IMR-90 (cell line): ENCODE data around the gene SEC11C. TPM values are rescaled to one million over a fixed set of nuclear protein-coding genes. Genes with fewer than 3 reads are reported as not detected.

Source experiments
- ATAC-seq: fragments of 200-7000 bp; cut with Tn5 transposase; 2 replicates; pipeline ENCODE4 v1.9.1; 2020; ENCODE audit warnings: low read depth, mild to moderate bottlenecking, moderate library complexity
- BruUV-seq: library from RNA; stranded (reverse); fragments of 400-500 nt; replicated peaks from 2 replicates; lab custom pipeline; 2021; lab: Mats Ljungman, UMichigan
- CTCF ChIA-PET: fragments of 300-600 bp; formaldehyde crosslinking; extraction: SDS; loops from one replicate; lab custom pipeline; 2021; ENCODE audit warnings: antibody characterized with exemption; lab: Yijun Ruan, JAX
- POLR2A ChIA-PET: fragments of 300-600 bp; sonication (Branson Sonifier 250); formaldehyde crosslinking; loops from one replicate; lab custom pipeline; 2022; ENCODE audit warnings: antibody characterized with exemption; ENCODE audit not compliant: unreplicated experiment; lab: Charles Lee
- DNase-seq: peaks from one replicate; pipeline ENCODE4 v3.0.0; 2013
- H2AFZ ChIP-seq: replicated peaks from 2 replicates; pipeline ENCODE3; 2013; ENCODE audit warnings: low read length, mild to moderate bottlenecking; ENCODE audit not compliant: poor library complexity
- H2AK5ac ChIP-seq: 2 replicates; pipeline ENCODE4 v1.6.1; 2013; ENCODE audit warnings: low read depth, low read length, inconsistent platforms
- H2AK9ac ChIP-seq: replicated peaks from 2 replicates; pipeline ENCODE3; 2013; ENCODE audit warnings: mild to moderate bottlenecking, low read depth, low read length, moderate library complexity; ENCODE audit not compliant: poor library complexity
- H2BK120ac ChIP-seq: 2 replicates; pipeline ENCODE4 v1.6.1; 2013; ENCODE audit warnings: low read depth, low read length, inconsistent platforms
- H2BK15ac ChIP-seq: 3 replicates; pipeline ENCODE4 v1.6.1; 2013; ENCODE audit warnings: low read depth, low read length, inconsistent platforms
- H2BK20ac ChIP-seq: 2 replicates; pipeline ENCODE4 v1.6.1; 2013; ENCODE audit warnings: low read depth, mild to moderate bottlenecking, inconsistent platforms, low read length, moderate library complexity
- H2BK5ac ChIP-seq: 2 replicates; pipeline ENCODE4 v1.6.1; 2013; ENCODE audit warnings: mild to moderate bottlenecking, low read depth, low read length, inconsistent platforms; ENCODE audit not compliant: poor library complexity, severe bottlenecking
- H3K14ac ChIP-seq: replicated peaks from 2 replicates; pipeline ENCODE4 v1.6.1; 2013; ENCODE audit warnings: low read depth, low read length, inconsistent platforms
- H3K18ac ChIP-seq: 2 replicates; pipeline ENCODE4 v1.6.1; 2013; ENCODE audit warnings: low read depth, low read length, control low read depth
- H3K23ac ChIP-seq: 2 replicates; pipeline ENCODE4 v1.6.1; 2013; ENCODE audit warnings: low read depth, low read length, inconsistent platforms
- H3K27ac ChIP-seq: 2 replicates; pipeline ENCODE4 v1.5.1; 2013; ENCODE audit warnings: mild to moderate bottlenecking, control low read depth, low read length; ENCODE audit not compliant: insufficient read depth
- H3K27me3 ChIP-seq: 2 replicates; pipeline ENCODE4 v1.6.1; 2013; ENCODE audit warnings: low read length; ENCODE audit not compliant: control insufficient read depth, insufficient read depth
- H3K36me3 ChIP-seq: 2 replicates; pipeline ENCODE4 v1.6.1; 2013; ENCODE audit warnings: low read length, mixed read lengths; ENCODE audit not compliant: control insufficient read depth, insufficient read depth
- H3K4ac ChIP-seq: 2 replicates; pipeline ENCODE4 v1.6.1; 2013; ENCODE audit warnings: low read depth, low read length, inconsistent platforms
- H3K4me1 ChIP-seq: 2 replicates; pipeline ENCODE4 v1.6.1; 2013; ENCODE audit warnings: low read length, mixed read lengths; ENCODE audit not compliant: control insufficient read depth, insufficient read depth
- H3K4me2 ChIP-seq: 2 replicates; pipeline ENCODE4 v1.6.1; 2013; ENCODE audit warnings: low read depth, mild to moderate bottlenecking, control low read depth, low read length, moderate library complexity
- H3K4me3 ChIP-seq: 2 replicates; pipeline ENCODE4 v1.5.1; 2013; ENCODE audit warnings: low read depth, mild to moderate bottlenecking, control low read depth, low read length, moderate library complexity; ENCODE audit not compliant: insufficient read depth
- H3K56ac ChIP-seq: 2 replicates; pipeline ENCODE4 v1.6.1; 2013; ENCODE audit warnings: low read length, inconsistent platforms; ENCODE audit not compliant: insufficient read depth; ENCODE audit errors: extremely low read depth
- H3K79me1 ChIP-seq, 2 experiments: 2 replicates each; pipeline ENCODE4 v1.6.1; 2013; ENCODE audit warnings: low read length in 2 of 2, inconsistent platforms in 1 of 2, low read depth in 1 of 2
- H3K9ac ChIP-seq: 2 replicates; pipeline ENCODE4 v1.6.1; 2013; ENCODE audit warnings: low read depth, low read length, control low read depth
- H3K9me1 ChIP-seq: 2 replicates; pipeline ENCODE4 v1.6.1; 2013; ENCODE audit warnings: low read length, inconsistent platforms; ENCODE audit not compliant: insufficient read depth
- H3K9me3 ChIP-seq: 2 replicates; pipeline ENCODE4 v1.6.1; 2013; ENCODE audit warnings: low read length; ENCODE audit not compliant: control insufficient read depth, insufficient read depth
- H4K20me1 ChIP-seq: 2 replicates; pipeline ENCODE4 v1.6.1; 2013; ENCODE audit warnings: low read length, inconsistent platforms; ENCODE audit not compliant: insufficient read depth
- H4K5ac ChIP-seq: 2 replicates; pipeline ENCODE4 v1.6.1; 2013; ENCODE audit warnings: mild to moderate bottlenecking, low read depth, low read length, control low read depth
- H4K8ac ChIP-seq, 2 experiments: 2 replicates each; pipeline ENCODE4 v1.6.1; 2013; ENCODE audit warnings: low read depth in 2 of 2, low read length in 2 of 2, control low read depth in 1 of 2, inconsistent platforms in 1 of 2
- H4K91ac ChIP-seq: 2 replicates; pipeline ENCODE4 v1.6.1; 2013; ENCODE audit warnings: low read depth, low read length, inconsistent platforms; ENCODE audit not compliant: insufficient read depth
- BHLHE40 ChIP-seq: fragments of 150-350 bp; IDR thresholded peaks from 2 replicates; pipeline ENCODE4 v1.6.1; 2016; ENCODE audit warnings: mild to moderate bottlenecking, low read depth, low read length
- CEBPB ChIP-seq: IDR thresholded peaks from 2 replicates; pipeline ENCODE4 v1.6.1; 2012; ENCODE audit warnings: low read depth, low read length, improper control_type of control experiment
- CHD1 ChIP-seq: IDR thresholded peaks from 2 replicates; pipeline ENCODE4 v1.6.1; 2012; ENCODE audit warnings: low read depth, low read length, improper control_type of control experiment
- CTCF ChIP-seq: conservative IDR thresholded peaks from 2 replicates; pipeline ENCODE4 v1.5.1; 2012; ENCODE audit warnings: mild to moderate bottlenecking, low read depth, low read length, improper control_type of control experiment
- ELK1 ChIP-seq: fragments of 150-350 bp; IDR thresholded peaks from 2 replicates; pipeline ENCODE4 v1.6.1; 2016; ENCODE audit warnings: low read depth, mild to moderate bottlenecking, low read length, moderate library complexity, borderline replicate concordance
- FOS ChIP-seq: fragments of 150-350 bp; IDR thresholded peaks from 2 replicates; pipeline ENCODE4 v1.6.1; 2016; ENCODE audit warnings: low read depth, low read length
- MAFK ChIP-seq: IDR thresholded peaks from 2 replicates; pipeline ENCODE4 v1.6.1; 2012; ENCODE audit warnings: low read depth, low read length, improper control_type of control experiment
- MAZ ChIP-seq: IDR thresholded peaks from 2 replicates; pipeline ENCODE4 v1.6.1; 2012; ENCODE audit warnings: low read depth, mild to moderate bottlenecking, low read length, improper control_type of control experiment, moderate library complexity, borderline replicate concordance
- MXI1 ChIP-seq: IDR thresholded peaks from 2 replicates; pipeline ENCODE4 v1.6.1; 2012; ENCODE audit warnings: low read depth, mild to moderate bottlenecking, low read length, moderate library complexity, borderline replicate concordance
- NFE2L2 ChIP-seq: fragments of 150-350 bp; IDR thresholded peaks from 2 replicates; pipeline ENCODE4 v1.6.1; 2016; ENCODE audit warnings: low read depth, mild to moderate bottlenecking, low read length
- POLR2A ChIP-seq: IDR thresholded peaks from 2 replicates; pipeline ENCODE4 v1.6.1; 2012; ENCODE audit warnings: mild to moderate bottlenecking, low read depth, low read length
- RAD21 ChIP-seq: IDR thresholded peaks from 2 replicates; pipeline ENCODE4 v1.6.1; 2012; ENCODE audit warnings: low read length, improper control_type of control experiment
- RCOR1 ChIP-seq: IDR thresholded peaks from 2 replicates; pipeline ENCODE4 v1.6.1; 2012; ENCODE audit warnings: mild to moderate bottlenecking, low read length, improper control_type of control experiment; ENCODE audit not compliant: insufficient replicate concordance
- RFX5 ChIP-seq: IDR thresholded peaks from 2 replicates; pipeline ENCODE4 v1.8.0; 2012; ENCODE audit warnings: low read depth, mild to moderate bottlenecking, low read length, moderate library complexity
- SMC3 ChIP-seq: fragments of 150-350 bp; IDR thresholded peaks from 2 replicates; pipeline ENCODE4 v1.6.1; 2016; ENCODE audit warnings: low read depth, mild to moderate bottlenecking, antibody characterized with exemption, low read length, moderate library complexity
- USF2 ChIP-seq: fragments of 150-350 bp; IDR thresholded peaks from 2 replicates; pipeline ENCODE4 v1.6.1; 2017; ENCODE audit warnings: mild to moderate bottlenecking, antibody characterized with exemption, low read length, low read depth
- WGBS, 2 experiments: methylation state at CpG; one replicate each; pipeline versions ENCODE4 v1.1.5 to v1.1.7; 2013; ENCODE audit warnings: missing lambda C conversion rate in 2 of 2; ENCODE audit not compliant: insufficient read length in 1 of 2; ENCODE audit errors: extremely low coverage in 2 of 2; 5-methylcytosine and 5-hydroxymethylcytosine counted together
- dilution Hi-C: fragments of 300-500 bp; cut with HindIII; formaldehyde crosslinking; loops from one replicate; pipeline ENCODE4 v1.14.3; 2018; ENCODE audit warnings: low sequenced_read_pairs; ENCODE audit not compliant: unreplicated experiment
- in situ Hi-C: fragments of 300-500 bp; cut with MboI; formaldehyde crosslinking; loops from 3 replicates; pipeline ENCODE4 v1.14.3; 2019; ENCODE audit warnings: low sequenced_read_pairs, inconsistent platforms, mixed read lengths
- intact Hi-C: fragments of 100-400 bp; cut with micrococcal nuclease; formaldehyde crosslinking; loops from 2 replicates; pipeline ENCODE4 v1.10.0; 2022
- polyA plus RNA-seq, 3 experiments: library from polyadenylated mRNA; depleted of rRNA; stranded (reverse); fragments of >200 nt; gene quantifications; 2 replicates each; pipeline ENCODE4 v1.2.3, GENCODE V29; 2012; ENCODE audit warnings: low replicate concordance in 1 of 3
- total RNA-seq: library from RNA; depleted of rRNA; stranded (reverse); fragments of >200 nt; gene quantifications from 2 replicates; pipeline ENCODE4 v1.2.3, GENCODE V29; 2012

SEC11C gene
- total and polyA plus RNA-seq, 2 of the 4 experiments (the other 2 are of a cell fraction): 10.6 to 11.9 TPM

GRCh38 chr18:59093668-59094067 lies 46.0 kb upstream of the SEC11C start:
- Histone ChIP-seq H2BK5ac (no peak overlapping the region), H3K9me1 (no peaks in the 10 kb centered on the region), H3K9ac (no peak overlapping the region), H4K91ac (no peak overlapping the region), H2BK120ac (no peak overlapping the region), H2BK20ac (no peak overlapping the region), H2AK5ac (no peak overlapping the region), H3K27ac (no peak overlapping the region), H3K4me3 (no peak overlapping the region), H3K4me1 (no peaks in the 10 kb centered on the region), H3K56ac (no peak overlapping the region), H2AK9ac (no peak overlapping the region), H3K36me3 (no peaks in the 10 kb centered on the region), H3K14ac (no peak overlapping the region), H3K4ac (no peak overlapping the region), H2BK15ac (no peak overlapping the region), H3K23ac (no peak overlapping the region), H2AFZ (no peak overlapping the region), H3K4me2 (no peak overlapping the region), H3K18ac (no peak overlapping the region), H4K20me1 (no peaks in the 10 kb centered on the region), H4K8ac (no peak overlapping the region), H3K27me3 (peaks cover 54% of the 10 kb centered on the region), H3K79me1 (no peaks in the 10 kb centered on the region), H4K5ac (no peak overlapping the region), H3K9me3 (no peaks in the 10 kb centered on the region)
- ChIA-PET POLR2A (no interaction called here), CTCF (interaction anchor here (0.5 kb wide), 1 partner anchor 50 kb away, joined by 3 read pairs; no protein-coding TSS in a partner anchor)
- 33% methylated on average over 1 of the region's 7 CpGs; no CpG with 5 or more reads in 1 of the 2 experiments for WGBS, 2 experiments
- BruUV-seq: no TSS peak
- TF ChIP-seq RCOR1 (no peak), SMC3 (no peak), RAD21 (no peak), CTCF (no peak), RFX5 (no peak), ELK1 (no peak), USF2 (no peak), MAZ (no peak), BHLHE40 (no peak), MAFK (no peak), FOS (no peak), NFE2L2 (no peak), MXI1 (no peak), CHD1 (no peak), POLR2A (no peak), CEBPB (no peak)
- in situ Hi-C loops (no loop called here), dilution Hi-C loops (no loop called here), intact Hi-C loops (no loop called here)
- ATAC-seq (no peak), DNase-seq (no peak)
